ENCODE results near the gene CCDC7. TPM values are rescaled to one million over a fixed set of nuclear protein-coding genes. Genes with fewer than 3 reads are reported as not detected.
"Not testable (repeated sequence)": the region's sequence is repeated elsewhere in the genome, so short reads cannot be mapped to it uniquely, and the experiment has no call there.

CCDC7 gene
- total RNA-seq, 1 donor from 2014 or later = 9.5 TPM

DNA sequence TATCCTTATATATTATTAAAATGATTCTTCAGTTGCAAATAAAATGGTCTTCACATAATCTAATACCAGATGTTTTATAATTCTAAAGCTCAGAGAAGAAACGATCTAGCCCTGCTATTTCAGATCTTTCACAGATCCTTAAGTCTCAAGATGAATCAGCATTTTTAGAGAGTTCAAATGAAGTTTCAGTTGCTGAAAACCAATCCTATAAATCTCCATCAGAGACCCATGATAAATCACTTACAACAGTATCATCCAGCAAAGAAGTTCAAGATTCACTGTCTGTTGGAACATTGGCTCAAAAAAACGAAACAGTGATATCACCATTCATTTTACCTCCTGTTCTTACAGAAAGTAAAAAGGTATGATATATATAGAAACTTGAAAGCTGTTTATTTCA, 137.0 kb downstream of the CCDC7 start:
- H3K36me3 Mint-ChIP-seq (ENCODE audit: insufficient read depth) = peaks cover 1% of the 10 kb centered on the region
- no peak overlapping the region for H3K27ac Mint-ChIP-seq
- peaks cover 2% of the 10 kb centered on the region for H3K4me1 Mint-ChIP-seq (ENCODE audit: low read depth)
- TF ChIP-seq, protein P1, sequence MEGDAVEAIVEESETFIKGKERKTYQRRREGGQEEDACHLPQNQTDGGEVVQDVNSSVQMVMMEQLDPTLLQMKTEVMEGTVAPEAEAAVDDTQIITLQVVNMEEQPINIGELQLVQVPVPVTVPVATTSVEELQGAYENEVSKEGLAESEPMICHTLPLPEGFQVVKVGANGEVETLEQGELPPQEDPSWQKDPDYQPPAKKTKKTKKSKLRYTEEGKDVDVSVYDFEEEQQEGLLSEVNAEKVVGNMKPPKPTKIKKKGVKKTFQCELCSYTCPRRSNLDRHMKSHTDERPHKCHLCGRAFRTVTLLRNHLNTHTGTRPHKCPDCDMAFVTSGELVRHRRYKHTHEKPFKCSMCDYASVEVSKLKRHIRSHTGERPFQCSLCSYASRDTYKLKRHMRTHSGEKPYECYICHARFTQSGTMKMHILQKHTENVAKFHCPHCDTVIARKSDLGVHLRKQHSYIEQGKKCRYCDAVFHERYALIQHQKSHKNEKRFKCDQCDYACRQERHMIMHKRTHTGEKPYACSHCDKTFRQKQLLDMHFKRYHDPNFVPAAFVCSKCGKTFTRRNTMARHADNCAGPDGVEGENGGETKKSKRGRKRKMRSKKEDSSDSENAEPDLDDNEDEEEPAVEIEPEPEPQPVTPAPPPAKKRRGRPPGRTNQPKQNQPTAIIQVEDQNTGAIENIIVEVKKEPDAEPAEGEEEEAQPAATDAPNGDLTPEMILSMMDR (IDR thresholded peaks at IDR 0.05; ENCODE audit: unreplicated experiment) = no peak
- peaks cover 3% of the 10 kb centered on the region for H3K9me3 Mint-ChIP-seq (ENCODE audit: low read depth)
- DNase-seq (ENCODE audit: low spot score, unreplicated experiment) = no peak
- H3K4me3 Mint-ChIP-seq (ENCODE audit: low read depth) = no peak overlapping the region
- H3K27me3 Mint-ChIP-seq = no peaks in the 10 kb centered on the region

DNA sequence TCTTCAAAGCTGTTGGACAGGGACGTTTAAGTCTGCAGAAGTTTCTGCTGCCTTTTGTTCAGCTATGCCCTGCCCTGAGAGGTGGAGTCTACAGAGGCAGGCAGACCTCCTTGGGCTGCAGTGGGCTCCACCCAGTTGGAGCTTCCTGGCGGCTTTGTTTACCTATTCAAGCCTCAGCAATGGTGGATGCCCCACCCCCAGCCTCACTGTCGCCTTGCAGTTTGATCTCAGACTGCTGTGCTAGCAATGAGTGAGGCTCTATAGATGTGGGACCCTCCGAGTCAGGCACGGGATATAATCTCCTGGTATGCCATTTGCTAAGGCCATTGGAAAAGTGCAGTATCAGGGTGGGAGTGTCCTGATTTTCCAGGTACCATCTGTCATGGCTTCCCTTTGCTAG, 152.1 kb downstream of the CCDC7 start:
- H3K9me3 Mint-ChIP-seq (ENCODE audit: low read depth) = peaks cover 22% of the 10 kb centered on the region
- not testable (repeated sequence) for H3K36me3 Mint-ChIP-seq (ENCODE audit: insufficient read depth); H3K4me1 Mint-ChIP-seq (ENCODE audit: low read depth); H3K27me3 Mint-ChIP-seq; H3K4me3 Mint-ChIP-seq (ENCODE audit: low read depth); H3K27ac Mint-ChIP-seq; DNase-seq (ENCODE audit: low spot score, unreplicated experiment)

DNA sequence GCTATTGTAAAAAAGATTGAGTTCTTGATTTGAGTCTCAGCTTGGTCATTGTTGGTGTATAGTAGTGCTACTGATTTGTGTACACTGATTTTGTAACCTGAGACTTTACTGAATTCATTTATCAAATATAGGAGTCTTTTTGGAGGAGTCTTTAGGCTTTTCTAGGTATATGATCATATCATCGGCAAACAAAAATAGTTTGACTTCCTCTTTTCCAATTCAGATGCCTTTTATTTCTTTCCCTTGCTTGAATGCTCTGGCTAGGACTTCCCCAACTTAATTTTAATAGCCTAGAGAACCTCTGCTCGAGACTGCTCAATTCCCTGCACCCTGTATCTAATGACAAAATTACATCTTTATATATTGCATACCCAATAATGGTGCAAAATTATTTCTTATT, 154.4 kb downstream of the CCDC7 start:
- Mint-ChIP-seq H3K36me3 (ENCODE audit: insufficient read depth) (peaks cover 5% of the 10 kb centered on the region), H3K4me3 (ENCODE audit: low read depth) (no peak overlapping the region), H3K4me1 (ENCODE audit: low read depth) (no peaks in the 10 kb centered on the region), H3K27me3 (no peaks in the 10 kb centered on the region), H3K27ac (no peak overlapping the region), H3K9me3 (ENCODE audit: low read depth) (peaks cover 23% of the 10 kb centered on the region)
- no peak for DNase-seq (ENCODE audit: low spot score, unreplicated experiment)
- TF ChIP-seq, protein P1 (IDR thresholded peaks at IDR 0.05; ENCODE audit: unreplicated experiment) = no peak

DNA sequence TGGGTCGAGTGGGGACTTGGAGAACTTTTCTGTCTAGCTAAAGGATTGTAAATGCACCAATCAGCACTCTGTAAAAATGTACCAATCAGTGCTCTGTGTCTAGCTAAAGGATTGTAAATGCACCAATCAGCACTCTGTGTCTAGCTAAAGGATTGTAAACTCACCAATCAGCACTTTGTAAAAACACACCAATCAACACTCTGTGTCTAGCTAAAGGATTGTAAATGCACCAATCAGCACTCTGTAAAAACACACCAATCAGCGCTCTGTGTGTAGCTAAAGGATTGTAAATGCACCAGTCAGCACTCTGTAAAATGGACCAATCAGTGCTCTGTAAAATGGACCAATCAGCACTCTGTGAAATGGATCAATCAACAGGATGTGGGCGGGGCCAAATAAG, 155.6 kb downstream of the CCDC7 start:
- not testable (repeated sequence) for H3K27ac Mint-ChIP-seq; H3K36me3 Mint-ChIP-seq (ENCODE audit: insufficient read depth); H3K4me3 Mint-ChIP-seq (ENCODE audit: low read depth); H3K27me3 Mint-ChIP-seq; H3K4me1 Mint-ChIP-seq (ENCODE audit: low read depth); DNase-seq (ENCODE audit: low spot score, unreplicated experiment)
- H3K9me3 Mint-ChIP-seq (ENCODE audit: low read depth) = peaks cover 18% of the 10 kb centered on the region

DNA sequence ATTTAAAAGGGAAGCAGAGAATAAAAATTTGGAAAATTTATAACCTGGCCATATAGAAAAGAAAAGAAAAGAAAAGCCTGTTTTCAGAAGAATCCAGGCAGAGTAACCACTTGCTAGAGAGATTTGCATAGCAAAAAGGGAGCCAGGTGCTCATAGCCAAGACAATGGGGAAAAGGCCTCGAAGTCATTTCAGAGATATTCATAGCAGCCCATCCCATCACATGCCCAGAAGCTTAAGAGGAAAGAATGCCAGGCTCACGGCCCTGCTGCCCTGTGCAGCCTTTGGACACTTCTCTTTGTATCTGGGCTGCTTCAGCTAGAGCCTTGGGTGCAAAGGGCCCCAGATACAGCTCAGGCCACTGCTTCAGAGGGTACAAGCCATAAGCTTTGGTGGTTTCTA, 159.8 kb downstream of the CCDC7 start:
- Mint-ChIP-seq H3K36me3 (ENCODE audit: insufficient read depth) (peaks cover 5% of the 10 kb centered on the region), H3K27ac (no peak overlapping the region), H3K27me3 (no peaks in the 10 kb centered on the region), H3K4me3 (ENCODE audit: low read depth) (no peak overlapping the region), H3K4me1 (ENCODE audit: low read depth) (no peaks in the 10 kb centered on the region), H3K9me3 (ENCODE audit: low read depth) (peaks cover 7% of the 10 kb centered on the region)
- TF ChIP-seq, protein P1 (IDR thresholded peaks at IDR 0.05; ENCODE audit: unreplicated experiment) = no peak
- DNase-seq (ENCODE audit: low spot score, unreplicated experiment) = no peak

DNA sequence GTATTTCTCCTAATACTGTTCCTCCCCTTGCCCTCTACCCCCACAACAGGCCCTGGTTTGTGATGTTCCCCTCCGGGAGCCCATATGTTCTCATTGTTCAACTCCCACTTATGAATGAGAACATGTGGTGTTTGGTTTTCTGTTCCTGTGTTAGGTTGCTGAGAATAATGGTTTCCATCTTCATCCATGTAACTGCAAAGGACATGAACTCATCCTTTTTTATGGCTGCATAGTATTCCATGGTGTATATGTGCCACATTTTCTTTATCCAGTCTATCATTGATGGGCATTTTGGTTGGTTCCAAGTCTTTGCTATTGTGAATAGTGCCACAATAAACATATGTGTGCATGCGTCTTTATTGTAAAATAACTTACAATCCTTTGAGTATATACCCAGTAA, 164.6 kb downstream of the CCDC7 start:
- H3K36me3 Mint-ChIP-seq (ENCODE audit: insufficient read depth); H3K4me1 Mint-ChIP-seq (ENCODE audit: low read depth); H3K27ac Mint-ChIP-seq; DNase-seq (ENCODE audit: low spot score, unreplicated experiment); H3K27me3 Mint-ChIP-seq; H3K4me3 Mint-ChIP-seq (ENCODE audit: low read depth): not testable (repeated sequence)
- peaks cover 24% of the 10 kb centered on the region for H3K9me3 Mint-ChIP-seq (ENCODE audit: low read depth)

DNA sequence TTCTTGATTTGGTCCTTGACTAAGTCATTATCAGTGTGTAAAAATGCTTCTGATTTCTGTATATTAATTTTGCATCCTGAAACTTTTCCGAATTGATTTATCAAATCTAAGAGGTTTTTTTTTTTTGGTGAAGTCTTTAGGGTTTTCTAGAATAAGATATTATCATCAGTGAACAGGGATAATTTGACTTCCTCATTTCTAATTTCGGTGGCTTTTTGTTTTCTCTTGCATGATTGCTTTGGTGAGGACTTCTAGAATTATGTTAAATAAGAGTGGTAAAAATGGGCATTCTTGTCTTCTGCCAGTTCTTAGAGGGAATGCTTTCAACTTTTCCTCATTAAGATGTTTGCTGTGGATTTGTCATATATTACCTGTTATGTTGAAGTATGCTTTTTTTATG, 170.5 kb downstream of the CCDC7 start:
- Mint-ChIP-seq H3K27me3 (no peaks in the 10 kb centered on the region), H3K9me3 (ENCODE audit: low read depth) (peaks cover 21% of the 10 kb centered on the region), H3K4me3 (ENCODE audit: low read depth) (no peak overlapping the region), H3K4me1 (ENCODE audit: low read depth) (no peaks in the 10 kb centered on the region), H3K27ac (no peak overlapping the region), H3K36me3 (ENCODE audit: insufficient read depth) (no peaks in the 10 kb centered on the region)
- no peak for DNase-seq (ENCODE audit: low spot score, unreplicated experiment)
- TF ChIP-seq, protein P1 (IDR thresholded peaks at IDR 0.05; ENCODE audit: unreplicated experiment) = no peak
